NCI-H1436 (cell line): ENCODE results near the gene RANBP3.
"Not testable (repeated sequence)": the region's sequence is repeated elsewhere in the genome, so short reads cannot be mapped to it uniquely, and the experiment has no call there.

ENCODE experiments used
- DNase-seq: peaks from one replicate; lab custom pipeline; 2025; lab: John Stamatoyannopoulos, UW

Gene RANBP3

GRCh38 chr19:5883157-5883873, 94.6 kb downstream of the RANBP3 start:
- not testable (repeated sequence) for DNase-seq

GRCh38 chr19:5882421-5882968, 95.4 kb downstream of the RANBP3 start:
- no peak for DNase-seq

GRCh38 chr19:5881543-5882299, 96.2 kb downstream of the RANBP3 start:
- no peak for DNase-seq

GRCh38 chr19:5880604-5881078, 97.3 kb downstream of the RANBP3 start:
- DNase-seq, result no peak

GRCh38 chr19:5880196-5880595, 97.7 kb downstream of the RANBP3 start:
- DNase-seq, result no peak

- no peak for DNase-seq
These were observed 100.1 kb downstream of the RANBP3 start for GRCh38 chr19:5877882-5878281.

- no peak for DNase-seq
These were observed 100.5 kb downstream of the RANBP3 start for GRCh38 chr19:5877427-5877826.

- DNase-seq, result not testable (repeated sequence)
These were observed 103.4 kb downstream of the RANBP3 start for GRCh38 chr19:5874496-5874895.

- no peak for DNase-seq
These were observed 104.2 kb downstream of the RANBP3 start for GRCh38 chr19:5873617-5874199.

- no peak for DNase-seq
These were observed 107.0 kb downstream of the RANBP3 start for GRCh38 chr19:5870986-5871394.

- no peak for DNase-seq
These were observed 110.5 kb downstream of the RANBP3 start for GRCh38 chr19:5867201-5868136.
